Prostate gland (tissue), 2 donors: ENCODE data around the gene PES1. TPM values are rescaled to one million over a fixed set of nuclear protein-coding genes. Genes with fewer than 3 reads are reported as not detected.

Experiments used
- DNase-seq: peaks from one replicate; pipeline ENCODE4 v3.0.0-alpha.2; 2019; ENCODE audit warnings: low spot score
- H3K27ac ChIP-seq, 2 donors: fragments of 200-600 bp; sonication (generic); 2 replicates each; pipeline ENCODE4 v1.5.1; 2017 to 2019
- H3K27me3 ChIP-seq: fragments of 200-600 bp; sonication (generic); replicated peaks from 2 replicates; pipeline ENCODE4 v1.5.1; 2019; ENCODE audit not compliant: insufficient read depth
- H3K36me3 ChIP-seq, 2 donors: fragments of 200-600 bp; sonication (generic); 1 replicate in 1 of 2; 2 replicates in 1 of 2; pipeline versions ENCODE4 v1.5.1 to v1.8.1; 2017 to 2019
- H3K4me1 ChIP-seq: fragments of 200-600 bp; sonication (generic); replicated peaks from 2 replicates; pipeline ENCODE4 v1.5.1; 2019
- H3K4me3 ChIP-seq, 2 donors: fragments of 200-600 bp; sonication (generic); 2 replicates each; pipeline ENCODE4 v1.5.1; 2017 to 2019
- H3K9me3 ChIP-seq: fragments of 200-600 bp; sonication (generic); 2 replicates; pipeline ENCODE4 v1.5.1; 2017
- CTCF ChIP-seq, 4 experiments: fragments of 200-600 bp in 2 of 4; fragments of 450-650 bp in 2 of 4; sonication (generic) in 2 of 4; IDR thresholded peaks; 1 replicate in 3 of 4; 2 replicates in 1 of 4; pipeline ENCODE4 v1.5.1; 2016 to 2019; ENCODE audit warnings: antibody characterized with exemption in 4 of 4, mild to moderate bottlenecking in 2 of 4, moderate library complexity in 2 of 4
- POLR2A ChIP-seq: fragments of 450-650 bp; IDR thresholded peaks from one replicate; pipeline ENCODE4 v1.6.1; 2016; ENCODE audit warnings: antibody characterized with exemption, mild to moderate bottlenecking
- POLR2AphosphoS5 ChIP-seq: sonication (generic); formaldehyde crosslinking; IDR thresholded peaks from one replicate; pipeline ENCODE4 v1.6.1; 2017; ENCODE audit warnings: antibody characterized with exemption
- WGBS: methylation state at CpG from one replicate; pipeline ENCODE4 v1.1.5; 2018; 5-methylcytosine and 5-hydroxymethylcytosine counted together
- intact Hi-C: fragments of 100-400 bp; cut with DNase I; formaldehyde crosslinking; loops from one replicate; pipeline ENCODE4 v1.14.2; 2022
- total RNA-seq, 2 donors: library from RNA; depleted of rRNA; stranded (reverse); fragments of >200 nt; gene quantifications; one replicate each; pipeline ENCODE4 v1.1.0, GENCODE V29; 2016

PES1 gene
- total RNA-seq, 2 donors from 2014 or later = 41.1 to 79.5 TPM

DNA sequence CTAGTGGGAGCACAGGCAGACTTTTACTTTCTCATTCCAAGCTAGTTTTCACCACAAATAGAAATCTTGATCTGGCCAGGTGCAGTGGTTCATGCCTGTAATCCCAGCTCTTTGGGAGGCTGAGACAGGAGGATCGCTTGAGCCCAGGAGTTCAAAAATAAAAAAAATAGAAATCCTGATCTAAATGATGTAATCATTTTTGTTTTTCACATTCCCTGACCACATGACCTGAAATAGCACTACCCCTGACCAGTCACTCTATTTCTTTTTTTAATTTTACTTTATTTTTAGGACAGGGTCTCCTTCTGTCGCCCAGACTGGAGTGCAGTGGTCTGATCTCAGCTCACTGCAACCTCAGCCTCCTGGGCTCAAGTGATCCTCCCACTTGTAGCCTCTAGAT is 13.0 kb upstream of the PES1 start:
- H3K4me1 ChIP-seq = no peaks in the 10 kb centered on the region

GRCh38 chr22:30603801-30604200 is 12.1 kb upstream of the PES1 start:
- Histone ChIP-seq H3K36me3 (no peaks in the 10 kb centered on the region), H3K27ac (no peak overlapping the region), H3K27me3 (no peaks in the 10 kb centered on the region), H3K4me3 (no peak overlapping the region), H3K9me3 (no peaks in the 10 kb centered on the region), H3K4me1 (no peaks in the 10 kb centered on the region)
- no peak for DNase-seq
- intact Hi-C loops = no loop called here
- 77% methylated on average over 3 of the region's 3 CpGs for WGBS
- no peak for TF ChIP-seq CTCF (IDR thresholded peaks at IDR 0.05)
- no peak for TF ChIP-seq POLR2AphosphoS5
- no peak for TF ChIP-seq POLR2A

More for the DNA sequence above, 13.0 kb upstream of the PES1 start:
- Histone ChIP-seq H3K9me3 (no peaks in the 10 kb centered on the region), H3K36me3 (no peaks in the 10 kb centered on the region), H3K27me3 (no peaks in the 10 kb centered on the region), H3K27ac (no peak overlapping the region), H3K4me3 (no peak overlapping the region)
- DNase-seq = no peak
- 92% methylated on average over 2 of the region's 2 CpGs for WGBS
- intact Hi-C loops = no loop called here
- TF ChIP-seq CTCF (IDR thresholded peaks at IDR 0.05) = no peak

- Histone ChIP-seq H3K27ac (no peak overlapping the region), H3K4me1 (no peaks in the 10 kb centered on the region), H3K36me3 (no peaks in the 10 kb centered on the region), H3K4me3 (no peak overlapping the region), H3K27me3 (no peaks in the 10 kb centered on the region), H3K9me3 (no peaks in the 10 kb centered on the region)
- TF ChIP-seq CTCF (IDR thresholded peaks at IDR 0.05) = peak in 1 of 4 experiments; percentile 33
- no peak for TF ChIP-seq POLR2A
- DNase-seq = no peak
- intact Hi-C loops = no loop called here
- WGBS = 55% methylated on average over 3 of the region's 3 CpGs
Observed at GRCh38 chr22:30602049-30602448, 10.3 kb upstream of the PES1 start.

- Histone ChIP-seq H3K27me3 (no peaks in the 10 kb centered on the region), H3K4me3 (no peak overlapping the region), H3K4me1 (no peaks in the 10 kb centered on the region), H3K36me3 (no peaks in the 10 kb centered on the region), H3K9me3 (no peaks in the 10 kb centered on the region), H3K27ac (no peak overlapping the region)
- intact Hi-C loops = no loop called here
- WGBS = 64% methylated on average over 5 of the region's 5 CpGs
- no peak for TF ChIP-seq CTCF (IDR thresholded peaks at IDR 0.05)
- no peak for TF ChIP-seq POLR2A
- TF ChIP-seq POLR2AphosphoS5 = no peak
- DNase-seq = no peak
Observed at GRCh38 chr22:30601464-30601863, 9.8 kb upstream of the PES1 start.

DNA sequence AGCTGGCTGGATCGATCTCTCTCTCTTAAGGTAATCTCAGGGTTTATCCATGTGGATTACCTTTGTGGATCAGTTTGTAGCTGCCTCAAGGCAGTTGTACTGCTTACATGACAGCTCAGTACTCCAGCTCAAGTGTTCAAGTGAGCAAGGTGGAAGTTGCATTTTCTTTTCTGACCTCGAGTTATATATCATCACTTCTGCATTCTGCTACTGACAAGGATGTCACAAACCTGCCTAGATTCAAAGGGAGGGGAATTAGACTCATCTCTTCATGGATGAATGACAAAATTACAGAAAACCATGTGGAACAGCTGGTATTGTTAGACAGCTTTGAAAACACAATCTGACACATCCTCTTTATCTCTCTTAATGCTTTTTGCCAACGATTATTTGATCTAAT is 9.2 kb upstream of the PES1 start:
- intact Hi-C loops = no loop called here
- TF ChIP-seq POLR2A (no peak), POLR2AphosphoS5 (no peak)
- Histone ChIP-seq H3K36me3 (no peaks in the 10 kb centered on the region), H3K9me3 (no peaks in the 10 kb centered on the region), H3K4me3 (no peak overlapping the region), H3K27me3 (no peaks in the 10 kb centered on the region), H3K27ac (no peak overlapping the region), H3K4me1 (no peaks in the 10 kb centered on the region)
- WGBS = 72% methylated on average over 3 of the region's 3 CpGs
- no peak for DNase-seq
